RWPE2 (cell line): Measurements from ENCODE around the gene MIAT.

Experiments used
- ATAC-seq: fragments of 200-7000 bp; cut with Tn5 transposase; 3 replicates; pipeline ENCODE4 v1.9.1; 2021; ENCODE audit warnings: low read depth
- DNase-seq: peaks from one replicate; pipeline ENCODE4 v3.0.0-alpha.2; 2020; ENCODE audit warnings: low spot score
- H3K27ac ChIP-seq: fragments of 450-650 bp; 2 replicates; pipeline ENCODE4 v1.5.1; 2017; ENCODE audit warnings: mild to moderate bottlenecking; ENCODE audit not compliant: poor library complexity, severe bottlenecking
- H3K27me3 ChIP-seq: fragments of 250-450 bp; sonication (Bioruptor Pico); 2 replicates; pipeline ENCODE4 v1.5.1; 2021; ENCODE audit warnings: mild to moderate bottlenecking, moderate library complexity; ENCODE audit not compliant: insufficient read depth, poor library complexity, severe bottlenecking
- H3K36me3 ChIP-seq: fragments of 250-450 bp; sonication (Bioruptor Pico); 2 replicates; pipeline ENCODE4 v1.5.1; 2020; ENCODE audit warnings: low read depth, mild to moderate bottlenecking, moderate library complexity
- H3K4me1 ChIP-seq: fragments of 250-450 bp; sonication (Bioruptor Pico); 2 replicates; pipeline ENCODE4 v1.5.1; 2021; ENCODE audit warnings: mild to moderate bottlenecking, moderate library complexity; ENCODE audit not compliant: insufficient read depth, poor library complexity, severe bottlenecking
- H3K4me3 ChIP-seq: fragments of 250-450 bp; sonication (Bioruptor Pico); 2 replicates; pipeline ENCODE4 v1.5.1; 2021; ENCODE audit warnings: mild to moderate bottlenecking, moderate library complexity; ENCODE audit not compliant: severe bottlenecking
- H3K9me3 ChIP-seq: fragments of 250-450 bp; sonication (Bioruptor Pico); 2 replicates; pipeline ENCODE4 v1.5.1; 2021; ENCODE audit warnings: mild to moderate bottlenecking, moderate library complexity; ENCODE audit not compliant: severe bottlenecking
- TF ChIP-seq, protein P1 (sequence below): fragments of 450-650 bp; IDR thresholded peaks from one replicate; pipeline ENCODE4 v1.5.1; 2017; ENCODE audit warnings: mild to moderate bottlenecking, moderate library complexity; ENCODE audit not compliant: poor library complexity, severe bottlenecking

MIAT gene

DNA sequence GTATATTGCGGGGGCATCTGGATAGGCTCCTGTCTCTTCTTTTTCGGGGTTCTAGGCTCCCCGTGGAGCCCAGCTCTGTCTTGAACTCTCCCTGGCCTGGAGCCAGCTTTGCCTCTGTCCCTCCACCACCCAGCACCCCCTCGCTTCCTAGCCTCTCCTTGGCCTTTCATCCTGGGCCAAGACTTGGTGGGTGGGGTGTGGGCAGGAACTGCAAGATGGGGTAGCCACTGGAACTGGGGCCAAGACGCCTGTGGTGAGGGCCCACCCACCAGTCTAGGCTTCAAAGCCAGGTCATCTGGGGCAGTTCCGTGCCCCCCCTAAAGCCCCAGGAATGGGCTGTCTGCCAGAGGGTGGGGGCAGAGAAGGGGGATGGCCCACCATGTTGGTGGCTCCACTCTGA, 37.9 kb upstream of the MIAT start:
- no peaks in the 10 kb centered on the region for H3K27me3 ChIP-seq
- ATAC-seq (no peak), DNase-seq (no peak)
- TF ChIP-seq, protein P1, sequence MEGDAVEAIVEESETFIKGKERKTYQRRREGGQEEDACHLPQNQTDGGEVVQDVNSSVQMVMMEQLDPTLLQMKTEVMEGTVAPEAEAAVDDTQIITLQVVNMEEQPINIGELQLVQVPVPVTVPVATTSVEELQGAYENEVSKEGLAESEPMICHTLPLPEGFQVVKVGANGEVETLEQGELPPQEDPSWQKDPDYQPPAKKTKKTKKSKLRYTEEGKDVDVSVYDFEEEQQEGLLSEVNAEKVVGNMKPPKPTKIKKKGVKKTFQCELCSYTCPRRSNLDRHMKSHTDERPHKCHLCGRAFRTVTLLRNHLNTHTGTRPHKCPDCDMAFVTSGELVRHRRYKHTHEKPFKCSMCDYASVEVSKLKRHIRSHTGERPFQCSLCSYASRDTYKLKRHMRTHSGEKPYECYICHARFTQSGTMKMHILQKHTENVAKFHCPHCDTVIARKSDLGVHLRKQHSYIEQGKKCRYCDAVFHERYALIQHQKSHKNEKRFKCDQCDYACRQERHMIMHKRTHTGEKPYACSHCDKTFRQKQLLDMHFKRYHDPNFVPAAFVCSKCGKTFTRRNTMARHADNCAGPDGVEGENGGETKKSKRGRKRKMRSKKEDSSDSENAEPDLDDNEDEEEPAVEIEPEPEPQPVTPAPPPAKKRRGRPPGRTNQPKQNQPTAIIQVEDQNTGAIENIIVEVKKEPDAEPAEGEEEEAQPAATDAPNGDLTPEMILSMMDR: no peak
- H3K4me3 ChIP-seq: no peak overlapping the region
- H3K9me3 ChIP-seq: no peaks in the 10 kb centered on the region
- H3K4me1 ChIP-seq: no peaks in the 10 kb centered on the region
- no peaks in the 10 kb centered on the region for H3K36me3 ChIP-seq
- no peak overlapping the region for H3K27ac ChIP-seq

DNA sequence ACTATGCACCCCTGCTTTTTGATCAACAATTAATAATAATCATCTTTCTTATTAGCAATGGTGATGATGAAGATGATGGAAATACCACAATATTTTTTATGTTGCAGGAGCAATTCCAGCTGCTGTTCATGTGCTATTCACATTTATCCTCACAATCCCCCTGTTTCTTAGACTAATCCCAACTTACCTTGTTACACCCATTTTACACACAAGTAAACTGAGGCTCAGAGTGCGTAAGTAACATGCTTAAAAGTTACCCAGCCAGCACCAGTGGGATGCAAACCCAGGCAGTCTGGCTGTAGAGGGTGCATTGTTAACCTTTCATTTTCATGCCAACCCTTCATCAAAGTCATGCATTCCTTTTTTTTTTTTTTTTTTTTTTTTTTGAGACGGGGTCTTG, 37.2 kb upstream of the MIAT start:
- H3K27ac ChIP-seq: no peak overlapping the region
- TF ChIP-seq, protein P1: no peak
- no peaks in the 10 kb centered on the region for H3K36me3 ChIP-seq
- DNase-seq (no peak), ATAC-seq (no peak)
- no peaks in the 10 kb centered on the region for H3K9me3 ChIP-seq
- H3K27me3 ChIP-seq: no peaks in the 10 kb centered on the region
- no peak overlapping the region for H3K4me3 ChIP-seq
- H3K4me1 ChIP-seq: no peaks in the 10 kb centered on the region

GRCh38 chr22:26621663-26622062, 35.7 kb upstream of the MIAT start, which contains the start of gene CRYBA4:
TSS of gene CRYBA4 (plus strand) at chr22:26621963. CDS start at chr22:26622597, 634 bp downstream.
- no peak within 1 kb of the TSS for H3K4me3 ChIP-seq
- H3K27ac ChIP-seq: no peak within 1 kb of the TSS
- ATAC-seq: no peak
- no peak for DNase-seq
- no peaks in the 10 kb centered on the region for H3K36me3 ChIP-seq
- no peaks in the 10 kb centered on the region for H3K27me3 ChIP-seq
- no peaks in the 10 kb centered on the region for H3K4me1 ChIP-seq
- TF ChIP-seq, protein P1: no peak
- no peaks in the 10 kb centered on the region for H3K9me3 ChIP-seq

DNA sequence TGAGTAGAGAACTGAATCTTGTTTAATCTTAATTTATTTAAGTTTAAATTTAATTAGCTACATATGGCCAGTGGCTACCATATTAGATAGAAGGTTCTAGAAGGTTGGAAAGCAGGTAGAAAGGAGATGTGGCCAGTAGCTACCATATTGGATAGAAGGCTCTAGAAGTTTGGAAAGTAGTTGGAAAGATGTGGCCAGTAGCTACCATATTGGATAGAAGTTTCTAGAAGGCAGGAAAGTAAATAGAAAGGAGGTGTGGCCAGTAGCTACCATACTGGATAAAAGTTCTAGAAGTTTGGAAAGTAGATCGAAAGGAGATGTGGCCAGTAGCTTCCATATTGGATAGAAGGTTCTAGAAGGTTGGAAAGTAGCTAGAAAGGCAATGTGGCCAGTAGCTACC, 33.4 kb upstream of the MIAT start:
- no peak for DNase-seq
- no peak overlapping the region for H3K4me3 ChIP-seq
- H3K36me3 ChIP-seq: no peaks in the 10 kb centered on the region
- H3K9me3 ChIP-seq: no peaks in the 10 kb centered on the region
- no peak for ATAC-seq
- no peaks in the 10 kb centered on the region for H3K4me1 ChIP-seq
- H3K27me3 ChIP-seq: no peaks in the 10 kb centered on the region
- H3K27ac ChIP-seq: no peak overlapping the region
- TF ChIP-seq, protein P1: no peak

- no peak for ATAC-seq
- H3K27ac ChIP-seq: no peak overlapping the region
- no peaks in the 10 kb centered on the region for H3K4me1 ChIP-seq
- H3K4me3 ChIP-seq: no peak overlapping the region
- TF ChIP-seq, protein P1: no peak
- H3K9me3 ChIP-seq: no peaks in the 10 kb centered on the region
- no peak for DNase-seq
- H3K27me3 ChIP-seq: no peaks in the 10 kb centered on the region
- H3K36me3 ChIP-seq: no peaks in the 10 kb centered on the region
Observed at GRCh38 chr22:26624803-26625202, 32.6 kb upstream of the MIAT start.
